GM12864 (cell line): Measurements from ENCODE around the gene TECTB.

Experiments used
- DNase-seq: peaks from one replicate; pipeline ENCODE4 v3.0.0-alpha.2; 2011; ENCODE audit warnings: low read depth
- H3K4me3 ChIP-seq: 2 replicates; pipeline ENCODE4 v1.5.1; 2011; ENCODE audit warnings: mild to moderate bottlenecking, low read depth, low read length, control low read depth
- TF ChIP-seq, protein P1 (sequence below): IDR thresholded peaks from 2 replicates; pipeline ENCODE4 v1.5.1; 2011; ENCODE audit warnings: low read depth, mild to moderate bottlenecking, moderate library complexity, low read length, control low read depth, inconsistent platforms; ENCODE audit errors: missing control alignments

The TECTB gene

DNA sequence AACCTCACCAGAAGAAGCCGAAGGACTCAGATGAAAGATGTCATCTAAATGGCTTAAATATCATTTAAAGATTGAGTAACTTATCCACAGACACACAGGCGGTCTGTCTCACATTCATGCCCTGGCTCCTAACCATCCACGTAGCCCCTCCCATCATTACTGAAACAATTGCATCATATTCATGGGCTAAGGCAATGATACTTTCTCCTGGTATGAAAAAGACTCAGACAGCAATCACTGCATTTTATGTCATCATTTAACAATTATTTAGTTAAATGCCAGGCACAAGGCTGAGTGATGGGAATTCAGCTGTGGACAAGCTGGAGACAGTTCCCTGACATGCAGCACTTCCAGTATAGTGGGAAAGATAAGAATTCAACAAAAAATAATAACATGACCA lies 11.2 kb upstream of the TECTB start:
- no peak for DNase-seq
- no peak overlapping the region for H3K4me3 ChIP-seq
- TF ChIP-seq, protein P1, sequence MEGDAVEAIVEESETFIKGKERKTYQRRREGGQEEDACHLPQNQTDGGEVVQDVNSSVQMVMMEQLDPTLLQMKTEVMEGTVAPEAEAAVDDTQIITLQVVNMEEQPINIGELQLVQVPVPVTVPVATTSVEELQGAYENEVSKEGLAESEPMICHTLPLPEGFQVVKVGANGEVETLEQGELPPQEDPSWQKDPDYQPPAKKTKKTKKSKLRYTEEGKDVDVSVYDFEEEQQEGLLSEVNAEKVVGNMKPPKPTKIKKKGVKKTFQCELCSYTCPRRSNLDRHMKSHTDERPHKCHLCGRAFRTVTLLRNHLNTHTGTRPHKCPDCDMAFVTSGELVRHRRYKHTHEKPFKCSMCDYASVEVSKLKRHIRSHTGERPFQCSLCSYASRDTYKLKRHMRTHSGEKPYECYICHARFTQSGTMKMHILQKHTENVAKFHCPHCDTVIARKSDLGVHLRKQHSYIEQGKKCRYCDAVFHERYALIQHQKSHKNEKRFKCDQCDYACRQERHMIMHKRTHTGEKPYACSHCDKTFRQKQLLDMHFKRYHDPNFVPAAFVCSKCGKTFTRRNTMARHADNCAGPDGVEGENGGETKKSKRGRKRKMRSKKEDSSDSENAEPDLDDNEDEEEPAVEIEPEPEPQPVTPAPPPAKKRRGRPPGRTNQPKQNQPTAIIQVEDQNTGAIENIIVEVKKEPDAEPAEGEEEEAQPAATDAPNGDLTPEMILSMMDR, result no peak

DNA sequence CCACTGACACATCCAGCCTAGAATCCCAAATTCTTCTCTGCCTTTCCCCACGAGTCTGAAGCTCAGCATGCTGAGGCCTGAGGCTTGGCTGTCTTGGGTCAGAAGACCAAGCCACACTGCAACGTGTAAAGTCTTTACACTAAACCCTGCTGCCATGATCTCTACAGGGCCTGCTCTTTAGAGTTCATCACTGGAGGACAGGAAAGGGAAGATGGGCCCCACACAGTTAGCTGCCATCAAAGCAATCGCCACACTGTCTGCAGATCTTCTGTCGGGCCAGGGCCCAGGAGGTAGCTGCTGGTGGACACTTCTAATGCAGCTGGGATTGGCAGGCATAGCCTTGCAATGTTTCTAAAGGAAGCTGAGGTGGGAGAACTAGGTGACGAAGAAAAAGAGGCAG lies 8.4 kb upstream of the TECTB start:
- TF ChIP-seq, protein P1, result no peak
- no peak overlapping the region for H3K4me3 ChIP-seq
- DNase-seq, result no peak

DNA sequence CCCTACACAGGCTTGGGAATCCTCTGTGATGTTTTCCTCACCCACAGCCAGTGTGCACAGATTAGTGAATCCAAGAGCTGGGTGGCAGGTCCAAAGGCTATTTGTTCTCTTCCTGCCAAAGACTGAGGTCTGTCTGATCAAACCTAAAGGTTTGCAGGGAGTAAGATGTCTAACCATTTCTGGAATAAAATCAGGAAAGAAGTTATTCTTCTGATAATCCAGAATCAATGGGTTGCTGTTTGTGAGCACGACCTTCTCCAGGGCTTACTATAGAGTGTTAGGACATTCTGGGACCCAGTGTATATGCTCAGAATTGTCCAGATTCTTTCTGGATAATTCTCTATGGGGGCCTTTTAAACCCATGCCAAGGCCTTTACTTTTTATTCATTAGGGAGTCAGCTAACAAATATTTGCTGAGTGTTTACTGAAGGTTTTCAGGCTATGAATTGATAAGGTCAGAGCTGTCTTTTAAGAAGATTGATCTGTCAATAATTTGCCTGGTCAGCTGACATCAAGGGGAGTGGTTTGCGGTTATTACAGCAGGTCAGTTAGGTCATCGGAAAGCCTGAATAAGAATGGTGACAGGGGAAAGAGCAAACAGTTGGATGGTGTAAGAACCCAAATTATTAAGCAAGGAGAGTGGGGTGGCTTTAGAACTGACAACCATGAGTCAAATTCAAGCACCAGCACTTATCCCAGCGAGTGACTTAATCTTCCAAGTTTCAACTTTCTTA lies 7.5 kb upstream of the TECTB start:
- DNase-seq, result no peak
- TF ChIP-seq, protein P1, result no peak

DNA sequence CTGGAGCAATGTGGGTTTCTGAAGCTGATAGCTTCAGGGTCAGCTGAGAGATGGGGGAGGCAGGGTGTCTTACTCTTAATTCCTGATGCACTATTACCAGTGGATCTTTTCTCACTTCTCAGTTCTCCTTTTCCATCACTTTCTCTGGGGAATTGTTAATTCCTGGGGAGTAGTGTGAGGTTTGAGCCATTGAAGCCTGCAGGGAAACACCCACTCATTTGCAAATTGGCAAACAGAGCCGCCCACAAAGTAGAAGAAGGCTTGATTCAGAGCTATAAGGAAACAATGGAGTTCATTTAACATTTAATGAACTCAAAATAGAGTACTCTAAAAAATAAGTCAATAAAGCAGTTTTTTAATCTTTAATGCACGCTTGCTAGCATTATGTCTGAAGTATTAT lies 4.3 kb upstream of the TECTB start:
- no peak for DNase-seq
- TF ChIP-seq, protein P1, result no peak
- H3K4me3 ChIP-seq, result no peak overlapping the region

More for the DNA sequence above, 7.5 kb upstream of the TECTB start:
- no peak overlapping the region for H3K4me3 ChIP-seq

DNA sequence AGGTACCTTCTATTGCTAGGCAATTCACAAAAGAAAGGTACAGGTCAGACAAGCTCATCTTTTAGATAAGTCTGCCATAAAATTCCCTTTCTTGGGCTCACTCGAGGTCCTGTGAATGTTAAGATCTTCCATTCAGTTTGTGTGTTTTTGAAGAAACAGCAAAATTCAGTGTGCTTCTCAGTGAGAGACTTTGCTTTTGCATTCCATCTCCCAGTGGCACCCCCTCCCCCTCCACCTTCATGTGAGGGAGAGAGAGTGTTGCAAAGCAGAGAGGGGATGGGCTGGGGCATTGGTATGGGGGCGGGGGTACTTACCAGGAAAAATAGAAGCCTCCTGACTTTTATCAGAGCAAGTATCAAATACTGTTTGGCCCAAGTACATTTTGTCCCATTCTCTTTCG lies 3.8 kb upstream of the TECTB start:
- no peak overlapping the region for H3K4me3 ChIP-seq
- DNase-seq, result no peak
- TF ChIP-seq, protein P1, result no peak

DNA sequence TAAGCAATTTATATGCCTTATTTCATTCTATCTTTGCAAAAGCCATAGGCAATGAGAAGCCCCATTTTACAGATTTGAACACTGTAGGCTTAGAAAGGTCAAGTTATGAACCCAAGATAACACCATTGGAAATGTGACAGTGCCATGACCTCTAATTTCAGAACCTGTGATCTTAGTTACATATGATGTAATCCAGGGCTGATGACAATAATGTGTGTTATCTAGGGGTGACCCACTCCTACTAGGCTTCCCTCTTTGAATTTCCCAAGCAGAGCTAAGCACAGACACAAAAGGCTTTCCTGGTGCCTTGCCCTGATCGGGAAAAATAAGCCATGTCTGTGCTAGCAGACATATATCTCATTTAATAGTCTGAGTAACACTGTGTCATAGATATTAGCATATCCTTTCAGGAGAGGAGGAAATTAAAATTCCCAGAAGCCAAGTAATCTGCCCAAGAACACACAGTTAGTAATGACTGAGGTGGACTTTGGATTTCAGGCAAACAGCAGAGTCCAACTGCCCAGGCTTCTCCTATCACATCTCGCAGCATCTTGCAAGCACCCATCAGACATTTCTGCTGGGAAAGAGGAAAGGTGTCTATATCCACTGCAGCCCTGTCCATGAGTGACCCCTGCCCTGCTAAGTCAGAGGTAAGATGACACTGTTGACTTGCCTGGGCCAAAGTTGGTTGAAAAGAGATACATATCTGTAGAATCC lies 2.8 kb upstream of the TECTB start:
- DNase-seq, result no peak
- TF ChIP-seq, protein P1, result no peak
- H3K4me3 ChIP-seq, result no peak overlapping the region
